Endothelial cell (in vitro differentiated cells): ENCODE results near the gene ABCC6. TPM values are rescaled to one million over a fixed set of nuclear protein-coding genes. Genes with fewer than 3 reads are reported as not detected.
"Not testable (repeated sequence)": the region's sequence is repeated elsewhere in the genome, so short reads cannot be mapped to it uniquely, and the experiment has no call there.

Experiments used
- DNase-seq: peaks from one replicate; pipeline ENCODE4 v3.0.0; 2021; ENCODE audit warnings: low spot score
- H3K27ac Mint-ChIP-seq: one replicate; pipeline ENCODE4 v1.8.0; 2021; ENCODE audit warnings: mixed read lengths, inconsistent platforms; ENCODE audit not compliant: unreplicated experiment
- H3K27me3 Mint-ChIP-seq: one replicate; pipeline ENCODE4 v1.8.0; 2021; ENCODE audit warnings: mild to moderate bottlenecking, moderate library complexity, mixed read lengths, inconsistent platforms; ENCODE audit not compliant: unreplicated experiment
- H3K36me3 Mint-ChIP-seq: one replicate; pipeline ENCODE4 v1.8.0; 2021; ENCODE audit warnings: mild to moderate bottlenecking, low read depth, mixed read lengths, inconsistent platforms; ENCODE audit not compliant: unreplicated experiment
- H3K4me1 Mint-ChIP-seq: one replicate; pipeline ENCODE4 v1.8.0; 2021; ENCODE audit warnings: mild to moderate bottlenecking, mixed read lengths, inconsistent platforms; ENCODE audit not compliant: unreplicated experiment
- H3K4me3 Mint-ChIP-seq: one replicate; pipeline ENCODE4 v1.8.0; 2021; ENCODE audit warnings: mild to moderate bottlenecking, mixed read lengths, inconsistent platforms; ENCODE audit not compliant: unreplicated experiment
- H3K9me3 Mint-ChIP-seq: one replicate; pipeline ENCODE4 v1.8.0; 2021; ENCODE audit warnings: mixed read lengths, inconsistent platforms; ENCODE audit not compliant: unreplicated experiment
- total RNA-seq: library from RNA; stranded (reverse); fragmentation: NEBNext Ultra II Directional; extraction: Animal tissue kit (Norgen Biotek cat#: 25700); gene quantifications from one replicate; pipeline ENCODE4 v1.2.1, GENCODE V29; 2021; ENCODE audit not compliant: unreplicated experiment
- TF ChIP-seq, protein P1 (sequence below): fragments of 200-600 bp; sonication (generic); IDR thresholded peaks from one replicate; pipeline ENCODE4 v1.5.0; 2021; ENCODE audit warnings: antibody characterized with exemption; ENCODE audit not compliant: unreplicated experiment

Gene ABCC6
- total RNA-seq, 1 donor from 2014 or later = 0.36 TPM

DNA sequence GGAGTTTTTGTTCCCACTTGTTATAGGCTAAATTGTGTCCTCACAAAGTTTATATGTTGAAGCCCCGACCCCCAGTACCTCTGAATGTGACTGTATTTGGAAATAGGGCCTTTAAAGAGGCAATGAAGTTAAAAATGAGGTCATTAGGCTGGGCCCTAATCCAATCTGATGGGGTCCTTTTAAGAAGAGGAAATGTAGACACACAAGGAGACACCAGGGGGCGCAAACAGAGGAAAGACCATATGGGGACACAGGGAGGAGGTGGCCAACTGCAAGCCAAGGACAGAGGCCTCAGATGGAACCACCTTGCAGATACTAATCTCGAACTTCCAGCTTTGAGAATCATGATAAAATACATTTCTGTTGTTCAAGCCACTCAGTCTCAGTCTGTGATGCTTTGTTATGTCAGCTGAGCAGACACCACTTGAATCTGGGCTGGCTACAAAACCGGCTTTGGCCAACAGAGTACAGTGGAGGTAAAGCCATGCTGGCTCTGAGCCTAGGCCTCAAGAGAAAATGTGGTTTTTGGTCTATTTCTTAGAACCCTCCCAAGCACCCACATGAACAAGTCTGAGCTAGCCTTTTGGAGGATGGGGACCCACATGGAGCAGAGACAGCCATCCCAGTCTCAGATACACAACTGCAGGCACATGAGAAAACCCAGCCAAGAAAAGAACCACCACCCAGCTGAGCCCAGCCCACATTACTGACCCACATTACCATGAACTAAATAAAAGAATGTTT is 20.7 kb downstream of the ABCC6 start:
- H3K27ac Mint-ChIP-seq, H3K27me3 Mint-ChIP-seq, H3K4me3 Mint-ChIP-seq, H3K9me3 Mint-ChIP-seq, H3K4me1 Mint-ChIP-seq, H3K36me3 Mint-ChIP-seq: not testable (repeated sequence)
- peak; percentile 51 for DNase-seq
- TF ChIP-seq, protein P1, sequence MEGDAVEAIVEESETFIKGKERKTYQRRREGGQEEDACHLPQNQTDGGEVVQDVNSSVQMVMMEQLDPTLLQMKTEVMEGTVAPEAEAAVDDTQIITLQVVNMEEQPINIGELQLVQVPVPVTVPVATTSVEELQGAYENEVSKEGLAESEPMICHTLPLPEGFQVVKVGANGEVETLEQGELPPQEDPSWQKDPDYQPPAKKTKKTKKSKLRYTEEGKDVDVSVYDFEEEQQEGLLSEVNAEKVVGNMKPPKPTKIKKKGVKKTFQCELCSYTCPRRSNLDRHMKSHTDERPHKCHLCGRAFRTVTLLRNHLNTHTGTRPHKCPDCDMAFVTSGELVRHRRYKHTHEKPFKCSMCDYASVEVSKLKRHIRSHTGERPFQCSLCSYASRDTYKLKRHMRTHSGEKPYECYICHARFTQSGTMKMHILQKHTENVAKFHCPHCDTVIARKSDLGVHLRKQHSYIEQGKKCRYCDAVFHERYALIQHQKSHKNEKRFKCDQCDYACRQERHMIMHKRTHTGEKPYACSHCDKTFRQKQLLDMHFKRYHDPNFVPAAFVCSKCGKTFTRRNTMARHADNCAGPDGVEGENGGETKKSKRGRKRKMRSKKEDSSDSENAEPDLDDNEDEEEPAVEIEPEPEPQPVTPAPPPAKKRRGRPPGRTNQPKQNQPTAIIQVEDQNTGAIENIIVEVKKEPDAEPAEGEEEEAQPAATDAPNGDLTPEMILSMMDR = peak; percentile 22

- not testable (repeated sequence) for H3K36me3 Mint-ChIP-seq, H3K27me3 Mint-ChIP-seq, H3K9me3 Mint-ChIP-seq, DNase-seq, H3K4me1 Mint-ChIP-seq, H3K4me3 Mint-ChIP-seq, H3K27ac Mint-ChIP-seq
Measured at GRCh38 chr16:16201880-16202279, 21.4 kb downstream of the ABCC6 start.

DNA sequence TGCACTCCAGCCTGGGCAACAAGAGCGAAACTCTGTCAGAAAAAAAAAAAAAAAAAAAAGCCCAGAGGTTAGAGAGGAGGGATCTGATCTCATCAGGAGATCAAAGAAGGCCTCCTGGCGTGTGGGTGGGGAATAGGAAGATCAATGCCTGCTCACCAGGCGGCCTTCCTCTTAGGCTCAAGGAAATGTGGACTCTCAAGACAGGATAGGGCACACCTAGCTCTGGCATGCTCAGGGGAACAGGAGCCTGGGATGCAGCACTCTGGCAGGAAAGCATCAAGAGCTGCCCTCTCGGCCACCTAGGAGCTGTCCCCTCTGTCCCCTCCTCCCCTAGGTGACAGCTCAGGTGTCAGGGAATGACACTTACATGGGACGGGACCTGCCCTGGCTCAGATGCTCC is 22.9 kb downstream of the ABCC6 start:
- not testable (repeated sequence) for H3K27ac Mint-ChIP-seq, H3K4me3 Mint-ChIP-seq

DNA sequence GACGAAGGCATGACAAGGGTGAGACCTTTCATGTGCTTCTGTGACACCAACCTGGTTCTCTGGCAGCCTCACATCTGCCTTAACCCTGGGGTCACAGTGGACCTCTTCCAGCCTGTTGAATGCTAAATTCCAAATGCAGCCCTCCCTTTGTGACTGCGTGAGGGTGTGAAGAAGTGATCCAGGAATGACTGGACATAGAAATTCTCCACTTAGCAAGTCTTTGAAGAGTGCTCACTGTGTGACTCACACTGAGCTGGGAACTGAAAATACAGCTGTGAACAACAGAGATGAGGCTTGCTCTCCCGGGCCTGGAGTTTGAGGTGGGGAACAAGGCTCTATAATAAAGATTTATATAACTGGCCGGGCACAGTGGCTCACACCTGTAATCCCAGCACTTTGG is 23.9 kb downstream of the ABCC6 start:
- not testable (repeated sequence) for H3K4me3 Mint-ChIP-seq

More for the DNA sequence above, 22.9 kb downstream of the ABCC6 start:
- not testable (repeated sequence) for H3K4me1 Mint-ChIP-seq, H3K36me3 Mint-ChIP-seq, H3K27me3 Mint-ChIP-seq, H3K9me3 Mint-ChIP-seq, DNase-seq

GRCh38 chr16:16197966-16198365 is 25.3 kb downstream of the ABCC6 start:
- H3K27me3 Mint-ChIP-seq = peaks cover 4% of the 10 kb centered on the region
- no peak for DNase-seq
- peaks cover 4% of the 10 kb centered on the region for H3K4me1 Mint-ChIP-seq
- H3K9me3 Mint-ChIP-seq = no peaks in the 10 kb centered on the region
- TF ChIP-seq, protein P1 = no peak
- no peak overlapping the region for H3K4me3 Mint-ChIP-seq
- no peaks in the 10 kb centered on the region for H3K36me3 Mint-ChIP-seq
- no peak overlapping the region for H3K27ac Mint-ChIP-seq

More for the DNA sequence above, 23.9 kb downstream of the ABCC6 start:
- not testable (repeated sequence) for H3K27me3 Mint-ChIP-seq, DNase-seq, H3K36me3 Mint-ChIP-seq, H3K27ac Mint-ChIP-seq, H3K9me3 Mint-ChIP-seq, H3K4me1 Mint-ChIP-seq

- Mint-ChIP-seq H3K4me3 (no peak overlapping the region), H3K27me3 (peaks cover 4% of the 10 kb centered on the region), H3K36me3 (no peaks in the 10 kb centered on the region), H3K4me1 (peaks cover 10% of the 10 kb centered on the region), H3K9me3 (no peaks in the 10 kb centered on the region), H3K27ac (peak overlapping the region; percentile 52)
- no peak for DNase-seq
- TF ChIP-seq, protein P1 = no peak
Measured at GRCh38 chr16:16197331-16197730, 26.0 kb downstream of the ABCC6 start.
